Right atrium auricular region (tissue), 2 donors: Measurements from ENCODE around the gene ACMSD. TPM values are rescaled to one million over a fixed set of nuclear protein-coding genes. Genes with fewer than 3 reads are reported as not detected.

Experiments used
- DNase-seq: peaks from one replicate; pipeline ENCODE4 v3.0.0-alpha.2; 2019; ENCODE audit warnings: low spot score
- H3K27ac ChIP-seq, 2 donors: fragments of 200-600 bp; sonication (generic); 1 replicate in 1 of 2; 2 replicates in 1 of 2; pipeline ENCODE4 v1.5.1; 2016 to 2019
- H3K27me3 ChIP-seq, 2 donors: fragments of 200-600 bp; sonication (generic); one replicate each; pipeline versions ENCODE4 v1.5.1 to v1.6.0; 2017 to 2019
- H3K36me3 ChIP-seq: fragments of 200-600 bp; sonication (generic); one replicate; pipeline ENCODE4 v1.5.1; 2016
- H3K4me1 ChIP-seq, 2 donors: fragments of 200-600 bp; sonication (generic); one replicate each; pipeline versions ENCODE4 v1.5.1 to v1.6.0; 2017 to 2019
- H3K4me3 ChIP-seq, 2 donors: fragments of 200-600 bp; sonication (generic); 1 replicate in 1 of 2; 2 replicates in 1 of 2; pipeline ENCODE4 v1.5.1; 2017 to 2019; ENCODE audit warnings: mild to moderate bottlenecking in 1 of 2, moderate library complexity in 1 of 2
- H3K9me3 ChIP-seq, 2 donors: fragments of 200-600 bp; sonication (generic); one replicate each; pipeline ENCODE4 v1.5.1; 2019
- CTCF ChIP-seq, 2 donors: fragments of 200-600 bp; sonication (generic); IDR thresholded peaks; one replicate each; pipeline ENCODE4 v1.5.1; 2019; ENCODE audit warnings: antibody characterized with exemption in 2 of 2
- total RNA-seq, 2 donors: library from RNA; depleted of rRNA; stranded (reverse); fragments of >200 nt; gene quantifications; one replicate each; pipeline ENCODE4 v1.1.0, GENCODE V29; 2016

Gene ACMSD
- total RNA-seq, 2 donors from 2014 or later = not detected

- H3K4me1 ChIP-seq = no peaks in the 10 kb centered on the region
- no peak for TF ChIP-seq CTCF (IDR thresholded peaks at IDR 0.05)
- H3K4me3 ChIP-seq = no peak overlapping the region
- no peaks in the 10 kb centered on the region for H3K36me3 ChIP-seq
- H3K27ac ChIP-seq = no peak overlapping the region
- no peaks in the 10 kb centered on the region for H3K9me3 ChIP-seq
- no peak for DNase-seq
- H3K27me3 ChIP-seq = no peaks in the 10 kb centered on the region
These were observed 25.0 kb downstream of the ACMSD start for GRCh38 chr2:134863446-134863845.

- no peak for TF ChIP-seq CTCF (IDR thresholded peaks at IDR 0.05)
- Histone ChIP-seq H3K9me3 (no peaks in the 10 kb centered on the region), H3K4me1 (peaks cover 0 to under 1% of the 10 kb centered on the region in 2 donors), H3K36me3 (no peaks in the 10 kb centered on the region), H3K27me3 (no peaks in the 10 kb centered on the region), H3K4me3 (no peak overlapping the region), H3K27ac (no peak overlapping the region)
- DNase-seq = no peak
These were observed 26.8 kb downstream of the ACMSD start for GRCh38 chr2:134865067-134865787.

GRCh38 chr2:134866498-134867099 lies 28.2 kb downstream of the ACMSD start:
- no peak for TF ChIP-seq CTCF (IDR thresholded peaks at IDR 0.05)
- no peak for DNase-seq
- H3K4me3 ChIP-seq = no peak overlapping the region
- peaks cover 0 to 4% of the 10 kb centered on the region in 2 donors for H3K4me1 ChIP-seq
- H3K27ac ChIP-seq = no peak overlapping the region
- no peaks in the 10 kb centered on the region for H3K9me3 ChIP-seq
- H3K36me3 ChIP-seq = no peaks in the 10 kb centered on the region
- no peaks in the 10 kb centered on the region for H3K27me3 ChIP-seq

GRCh38 chr2:134869946-134870736 lies 31.7 kb downstream of the ACMSD start:
- Histone ChIP-seq H3K9me3 (no peaks in the 10 kb centered on the region), H3K27ac (peak overlapping the region in 1 of 2 donors; percentile 53), H3K4me1 (peaks cover 0 to 4% of the 10 kb centered on the region in 2 donors), H3K36me3 (no peaks in the 10 kb centered on the region), H3K4me3 (no peak overlapping the region), H3K27me3 (no peaks in the 10 kb centered on the region)
- no peak for TF ChIP-seq CTCF (IDR thresholded peaks at IDR 0.05)
- DNase-seq = no peak

- no peaks in the 10 kb centered on the region for H3K36me3 ChIP-seq
- TF ChIP-seq CTCF (IDR thresholded peaks at IDR 0.05) = no peak
- no peaks in the 10 kb centered on the region for H3K9me3 ChIP-seq
- no peak overlapping the region for H3K27ac ChIP-seq
- no peaks in the 10 kb centered on the region for H3K27me3 ChIP-seq
- peaks cover 0 to 4% of the 10 kb centered on the region in 2 donors for H3K4me1 ChIP-seq
- DNase-seq = no peak
- no peak overlapping the region for H3K4me3 ChIP-seq
These were observed 34.7 kb downstream of the ACMSD start for GRCh38 chr2:134873152-134873551.
